ENCODE results near the gene ZNF385A.

ZNF385A gene, protein sequence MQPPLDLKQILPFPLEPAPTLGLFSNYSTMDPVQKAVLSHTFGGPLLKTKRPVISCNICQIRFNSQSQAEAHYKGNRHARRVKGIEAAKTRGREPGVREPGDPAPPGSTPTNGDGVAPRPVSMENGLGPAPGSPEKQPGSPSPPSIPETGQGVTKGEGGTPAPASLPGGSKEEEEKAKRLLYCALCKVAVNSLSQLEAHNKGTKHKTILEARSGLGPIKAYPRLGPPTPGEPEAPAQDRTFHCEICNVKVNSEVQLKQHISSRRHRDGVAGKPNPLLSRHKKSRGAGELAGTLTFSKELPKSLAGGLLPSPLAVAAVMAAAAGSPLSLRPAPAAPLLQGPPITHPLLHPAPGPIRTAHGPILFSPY

DNA sequence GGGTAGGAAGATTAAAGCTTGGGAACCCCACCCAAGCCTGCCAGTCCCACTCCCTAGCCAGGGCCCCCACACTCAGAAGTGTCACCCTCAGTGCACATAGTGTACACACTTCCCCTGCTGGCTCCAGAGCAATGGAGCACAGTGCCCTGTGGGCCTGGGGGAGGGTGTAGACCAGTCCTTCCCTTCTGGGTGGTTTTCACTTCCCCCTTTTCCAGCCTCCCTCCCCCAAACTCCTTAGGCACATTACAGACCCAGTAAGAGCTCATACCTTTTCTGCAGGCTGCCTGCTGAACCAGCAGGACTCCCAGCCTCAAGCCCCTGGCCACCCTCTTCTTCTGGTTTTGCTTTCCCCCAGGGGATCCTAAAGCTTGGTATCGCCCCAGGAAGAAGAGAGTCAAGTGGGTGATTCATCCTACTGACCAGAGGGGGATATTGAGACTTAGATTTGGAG, at the start of gene ZNF385A:
Gene ZNF385A, minus strand, starts transcription at position 143 of the 451 bp plus-strand sequence. CDS start 219 bp downstream, outside the sequence.
- DNase-seq (ENCODE audit: low read depth), result no peak

DNA sequence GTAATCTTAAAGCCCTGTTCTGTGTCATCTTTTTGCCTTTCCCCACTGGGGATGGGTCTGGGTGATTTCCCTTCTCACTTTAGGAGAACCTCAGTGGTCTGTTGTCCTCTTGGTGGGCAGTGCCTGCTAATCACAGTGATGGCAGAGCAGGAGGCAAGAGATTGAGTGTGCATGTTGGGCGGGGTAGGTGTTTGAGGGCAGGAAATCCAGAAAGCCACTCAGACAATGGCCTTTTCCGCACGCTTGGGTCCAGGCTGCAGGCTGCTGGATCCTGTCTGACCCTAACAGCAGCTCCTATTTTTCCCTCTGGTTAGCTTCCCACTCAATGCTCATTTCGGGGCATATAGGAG, 48.3 kb upstream of the ZNF385A start:
- DNase-seq (ENCODE audit: low read depth), result no peak

DNA sequence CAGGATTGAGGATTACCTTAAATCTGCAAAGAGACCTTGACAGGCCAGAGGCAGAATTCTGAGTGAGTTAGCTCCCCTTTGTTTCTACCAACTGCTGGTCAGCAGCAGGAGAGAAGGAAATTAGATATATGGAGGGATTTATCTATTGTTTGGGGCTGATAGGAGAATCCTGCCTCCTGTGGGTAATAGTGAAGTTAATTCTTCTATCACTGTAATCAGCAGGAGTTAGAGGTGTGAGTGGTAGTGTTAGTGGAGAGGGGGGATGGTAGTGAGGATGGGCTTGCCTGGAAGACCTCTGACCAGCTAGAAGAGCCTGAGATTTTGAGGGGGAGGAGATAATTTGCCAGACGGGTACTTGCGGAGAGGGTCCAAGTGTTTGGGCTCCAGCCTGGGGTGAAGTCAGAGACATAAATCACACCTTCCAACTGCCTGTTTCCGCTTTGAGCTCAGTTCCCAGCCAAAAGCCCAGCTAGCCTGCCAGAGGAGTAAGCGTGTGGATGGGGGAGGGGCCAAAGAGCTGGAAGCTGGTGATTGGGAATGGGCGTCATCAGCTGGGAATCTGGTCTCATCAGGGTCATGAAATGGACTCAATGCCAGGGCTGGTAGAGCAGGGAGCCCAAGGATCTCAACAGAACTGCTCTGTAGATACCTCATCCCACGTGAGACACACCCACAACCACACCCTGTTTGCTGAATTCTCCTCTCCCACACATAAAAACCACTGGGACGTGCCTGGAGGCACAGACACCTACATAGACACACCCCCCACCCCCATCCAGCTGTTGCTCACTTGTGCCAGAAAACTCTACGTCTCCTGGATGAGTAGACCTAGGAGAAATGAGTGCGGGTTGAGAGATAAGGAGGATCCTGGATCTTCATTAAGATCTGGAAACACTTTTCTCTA, 47.6 kb upstream of the ZNF385A start:
- peak; percentile 54 for DNase-seq (ENCODE audit: low read depth)

DNA sequence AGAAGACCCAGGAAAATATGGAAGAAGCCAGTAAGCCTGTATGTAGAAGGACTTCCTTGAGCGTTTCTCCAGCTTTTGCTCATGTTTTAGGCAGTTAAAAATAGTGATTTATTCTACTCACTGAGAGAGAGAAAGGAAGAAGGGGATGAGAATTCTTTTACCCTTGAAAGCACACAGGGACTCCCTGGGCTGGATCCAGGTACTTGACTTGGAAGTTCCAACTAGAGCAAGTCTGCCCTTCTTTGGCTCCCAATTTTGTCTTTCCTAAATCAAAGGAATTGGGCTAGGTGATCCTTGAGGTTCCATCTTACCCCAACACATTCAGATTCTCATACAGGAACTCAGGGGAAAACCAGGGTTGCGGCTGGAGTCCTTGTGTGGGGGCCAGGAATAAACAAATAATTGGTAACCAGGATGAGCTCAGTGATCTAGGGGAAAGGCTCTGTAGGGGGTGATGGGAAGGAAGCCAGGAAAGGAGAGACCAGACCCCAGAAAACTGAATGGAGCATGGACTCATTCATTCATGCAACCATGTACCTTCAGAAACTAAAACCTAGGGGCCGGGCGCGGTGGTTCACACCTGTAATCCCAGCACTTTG, 46.0 kb upstream of the ZNF385A start:
- no peak for DNase-seq (ENCODE audit: low read depth)

DNA sequence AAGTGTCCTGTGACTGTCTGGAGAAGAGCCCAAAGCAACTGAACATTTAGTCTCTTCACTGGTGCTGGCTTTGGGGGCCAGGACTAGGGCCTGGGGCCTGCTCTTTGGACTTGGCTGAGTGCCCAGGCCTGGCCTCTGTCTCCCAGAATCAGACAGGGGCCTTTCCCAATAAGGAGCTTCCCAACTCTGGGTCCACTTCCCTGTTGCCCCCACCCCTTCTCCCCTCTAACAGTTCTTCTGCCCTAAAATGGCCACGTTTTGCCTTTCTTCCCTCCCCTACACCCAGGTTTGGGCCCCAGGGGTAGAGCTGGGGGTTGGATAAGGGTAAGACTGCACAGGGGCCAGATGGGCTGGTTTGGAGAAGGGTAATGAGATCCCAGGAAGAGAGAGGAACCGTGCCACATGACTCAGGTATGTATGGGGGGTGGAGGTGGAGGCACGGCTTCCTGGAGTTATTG, 44.5 kb upstream of the ZNF385A start:
- DNase-seq (ENCODE audit: low read depth), result no peak

DNA sequence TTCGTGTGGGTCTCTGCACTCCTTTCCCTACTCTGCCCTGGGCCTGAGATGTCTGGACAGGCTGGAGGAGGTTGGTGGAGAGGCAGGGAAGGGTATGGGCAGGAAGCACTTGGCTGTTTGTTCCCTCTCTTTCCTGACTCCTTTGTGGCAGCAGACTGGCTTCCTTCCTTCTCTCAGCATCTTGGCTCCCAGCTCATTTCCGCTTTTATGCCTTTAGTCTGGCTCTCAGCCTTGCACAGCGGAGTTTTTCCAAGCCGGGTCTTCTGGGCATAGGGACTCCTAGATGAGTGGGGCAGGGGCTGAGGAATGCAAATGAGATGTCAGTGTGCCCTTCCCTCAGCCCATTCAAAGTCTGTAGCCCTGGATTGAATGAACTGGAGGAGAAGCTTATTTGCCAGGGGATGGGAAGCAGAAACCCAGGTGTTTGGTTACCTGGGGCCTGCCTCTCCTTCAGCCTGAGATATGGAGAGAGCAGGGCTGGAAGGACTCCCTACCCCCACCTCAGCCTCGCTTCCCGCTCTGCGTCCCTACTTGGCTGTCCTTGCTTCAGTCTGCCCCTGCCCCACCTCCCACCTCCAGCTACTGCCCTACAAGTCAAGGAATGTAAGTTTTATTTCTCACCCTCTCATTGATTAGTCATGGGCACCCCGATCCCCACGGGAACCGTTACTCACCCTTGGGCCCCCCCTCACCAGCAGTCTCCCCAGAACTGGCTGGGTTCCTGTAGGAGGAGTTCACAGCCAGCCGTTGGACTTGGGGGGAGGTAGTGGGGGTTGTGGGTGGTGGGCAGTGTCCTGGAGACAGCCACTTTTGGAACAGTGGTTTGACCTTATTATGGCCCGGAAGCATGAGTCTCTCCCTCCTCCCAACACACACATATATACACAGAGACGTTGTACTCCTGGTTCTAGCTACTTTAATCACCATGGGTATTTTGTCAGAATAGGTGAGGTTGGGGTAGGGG, 43.8 kb upstream of the ZNF385A start:
- peak; percentile 65 for DNase-seq (ENCODE audit: low read depth)

DNA sequence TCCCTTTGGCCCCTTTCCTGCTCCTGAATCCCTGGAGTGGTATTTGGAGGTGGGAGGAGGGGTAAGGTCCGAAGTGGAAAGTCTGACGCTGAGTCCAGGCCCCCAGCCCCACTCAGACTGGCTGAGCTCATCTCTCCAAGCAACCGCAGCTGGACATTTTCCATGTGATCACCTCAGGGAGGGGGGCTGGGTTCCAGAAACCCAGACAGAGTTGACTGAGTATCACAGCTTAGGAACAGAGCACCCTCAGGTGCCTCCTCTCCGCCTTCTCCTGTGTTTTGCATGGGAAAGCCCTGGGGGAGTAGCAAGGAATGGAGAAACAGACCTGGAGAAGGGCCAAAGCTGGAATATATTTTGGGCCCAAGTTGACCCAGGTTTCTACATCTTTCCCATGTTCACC, 42.6 kb upstream of the ZNF385A start:
- DNase-seq (ENCODE audit: low read depth), result no peak

DNA sequence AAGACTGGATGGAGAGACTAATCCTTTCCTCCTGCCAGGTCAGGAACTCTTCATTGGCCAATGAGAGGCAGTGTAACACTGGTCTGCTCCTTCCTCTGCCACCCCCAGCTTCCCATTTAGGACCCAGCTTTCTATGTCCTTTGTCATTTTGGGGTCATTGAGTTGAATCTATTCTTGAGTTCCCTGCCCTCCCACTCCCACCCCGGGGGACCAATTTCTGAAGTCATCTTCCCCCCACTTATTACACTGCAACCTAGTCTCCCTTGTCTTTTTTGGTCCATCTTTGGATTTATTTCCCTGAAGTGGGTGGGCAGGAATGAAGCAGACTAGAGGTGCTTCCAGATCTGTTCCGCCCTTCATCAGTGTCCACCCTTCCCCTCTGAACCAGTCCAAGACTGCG, 42.2 kb upstream of the ZNF385A start:
- DNase-seq (ENCODE audit: low read depth), result no peak

DNA sequence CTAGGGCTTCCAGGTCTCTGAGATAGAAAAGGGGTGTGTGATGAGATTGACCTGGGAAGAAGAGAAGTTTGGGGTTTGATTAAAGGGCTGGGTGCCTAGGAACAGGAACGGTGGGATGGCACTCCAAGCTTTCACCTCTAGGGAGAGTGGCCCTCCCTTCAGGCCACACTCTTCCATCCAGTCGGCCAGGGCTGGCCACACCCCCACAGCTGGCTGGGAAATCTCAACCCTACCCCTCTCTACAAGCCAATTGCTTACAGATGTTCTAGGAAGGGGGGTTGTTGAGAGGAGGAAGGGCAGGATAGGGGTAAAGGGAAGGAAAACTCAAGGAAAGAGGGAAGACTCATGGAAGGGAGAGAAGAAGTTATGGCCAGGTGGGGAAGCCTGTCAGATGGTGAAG, 41.2 kb upstream of the ZNF385A start:
- DNase-seq (ENCODE audit: low read depth), result no peak

DNA sequence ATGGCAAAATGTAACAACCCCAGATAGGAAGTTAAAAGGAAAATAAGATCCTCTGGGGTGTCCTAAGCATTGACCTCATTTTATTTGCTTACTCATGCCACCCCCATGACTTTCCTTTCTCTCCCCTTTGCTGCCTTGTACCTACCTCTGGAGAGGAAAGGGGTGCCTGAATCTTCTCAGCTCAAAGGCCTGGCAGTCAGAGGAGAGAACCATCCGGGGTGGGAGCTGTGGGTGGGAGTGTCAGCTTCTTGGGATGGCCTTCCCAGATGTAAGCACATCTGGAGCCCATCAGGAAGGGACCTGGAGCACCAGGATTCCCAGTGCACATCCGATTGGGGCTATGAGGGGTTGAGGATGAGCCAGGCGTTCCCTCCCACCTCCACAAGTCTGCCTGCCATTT, 39.7 kb upstream of the ZNF385A start:
- no peak for DNase-seq (ENCODE audit: low read depth)

DNA sequence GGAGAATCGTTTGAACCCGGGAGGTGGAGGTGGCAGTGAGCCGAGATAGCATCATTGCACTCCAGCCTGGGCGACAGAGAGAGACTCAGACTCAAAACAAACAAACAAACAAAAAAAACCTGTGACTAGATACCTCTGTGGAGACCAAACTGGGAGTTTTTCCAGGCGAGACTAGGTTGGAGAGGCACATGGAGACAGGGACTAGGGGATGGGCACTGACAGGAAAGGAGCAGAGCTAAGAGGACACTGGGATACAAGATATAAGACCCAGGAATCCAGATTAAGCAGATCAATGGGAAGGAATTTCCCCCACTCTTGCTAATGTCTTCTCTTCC, 39.2 kb upstream of the ZNF385A start:
- DNase-seq (ENCODE audit: low read depth), result no peak

DNA sequence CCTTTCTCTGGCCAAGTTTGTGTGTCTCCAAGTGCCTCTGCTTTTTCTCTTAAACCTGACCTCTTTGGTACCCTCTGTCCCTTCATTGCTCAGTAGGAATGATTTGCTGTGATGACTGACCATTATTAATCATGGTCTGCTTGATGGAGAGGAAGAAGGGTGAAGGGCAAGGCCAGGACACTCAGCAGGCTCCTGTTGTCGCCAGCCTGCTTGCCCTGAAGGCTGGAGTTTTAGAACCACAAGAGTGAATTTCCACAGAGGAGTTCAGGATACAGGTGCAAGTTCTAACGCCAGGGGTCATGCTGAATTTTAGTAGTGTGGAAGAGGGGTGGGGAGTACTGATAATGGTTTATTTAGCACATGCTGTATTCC, 37.3 kb upstream of the ZNF385A start:
- no peak for DNase-seq (ENCODE audit: low read depth)

DNA sequence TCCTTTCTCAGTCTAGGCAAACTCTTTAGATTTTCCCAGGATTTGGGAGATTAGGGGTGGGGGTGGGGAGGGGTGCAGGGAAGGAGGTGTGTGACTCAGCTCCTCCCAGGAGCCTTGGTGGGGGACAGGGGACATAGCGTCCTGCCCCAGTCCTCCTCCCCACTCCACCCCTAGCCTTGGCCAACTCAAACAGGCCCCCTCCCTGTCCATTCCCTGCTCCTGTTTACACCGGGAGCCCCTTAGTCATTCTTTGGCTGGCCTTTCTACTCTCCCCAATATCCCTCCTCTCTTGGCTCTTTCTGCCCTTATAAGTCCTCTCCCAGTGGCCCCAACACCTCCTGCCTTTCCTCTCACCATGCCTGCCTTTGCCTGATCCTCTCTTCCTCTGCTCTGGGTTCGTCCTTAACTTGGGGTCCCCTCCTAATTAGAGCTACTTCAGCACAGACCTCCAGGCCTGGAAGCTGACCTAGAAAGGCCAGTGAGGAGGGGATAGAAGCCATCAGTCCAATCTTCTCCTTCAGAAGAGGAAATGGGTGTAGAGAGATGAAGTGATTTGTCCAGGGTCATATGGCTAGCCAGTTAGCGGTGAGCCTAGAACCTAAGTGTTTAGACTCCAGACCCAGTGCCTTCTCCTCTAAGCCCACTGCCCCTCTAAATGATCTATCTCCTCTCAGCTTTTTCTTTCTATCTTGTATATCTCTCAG, 36.8 kb upstream of the ZNF385A start:
- no peak for DNase-seq (ENCODE audit: low read depth)

DNA sequence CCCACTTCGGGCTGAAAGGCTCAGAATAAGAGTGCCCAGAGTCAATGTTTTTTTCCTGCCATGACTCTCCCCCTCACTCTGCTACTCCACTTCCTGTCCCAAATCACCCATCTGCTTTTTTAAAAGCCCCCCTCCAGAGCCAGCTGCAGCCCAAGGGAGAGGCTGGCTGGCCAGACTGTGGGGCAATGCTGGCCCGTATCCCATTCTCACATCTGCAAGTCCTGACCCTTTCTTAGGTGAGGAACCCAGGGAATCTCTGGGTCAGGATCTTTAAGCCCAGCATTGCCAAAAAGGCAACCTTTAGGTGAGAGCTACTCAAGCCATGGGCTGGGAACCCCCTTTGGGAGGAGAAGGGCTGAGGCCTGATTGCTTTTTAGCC, 36.2 kb upstream of the ZNF385A start:
- no peak for DNase-seq (ENCODE audit: low read depth)

DNA sequence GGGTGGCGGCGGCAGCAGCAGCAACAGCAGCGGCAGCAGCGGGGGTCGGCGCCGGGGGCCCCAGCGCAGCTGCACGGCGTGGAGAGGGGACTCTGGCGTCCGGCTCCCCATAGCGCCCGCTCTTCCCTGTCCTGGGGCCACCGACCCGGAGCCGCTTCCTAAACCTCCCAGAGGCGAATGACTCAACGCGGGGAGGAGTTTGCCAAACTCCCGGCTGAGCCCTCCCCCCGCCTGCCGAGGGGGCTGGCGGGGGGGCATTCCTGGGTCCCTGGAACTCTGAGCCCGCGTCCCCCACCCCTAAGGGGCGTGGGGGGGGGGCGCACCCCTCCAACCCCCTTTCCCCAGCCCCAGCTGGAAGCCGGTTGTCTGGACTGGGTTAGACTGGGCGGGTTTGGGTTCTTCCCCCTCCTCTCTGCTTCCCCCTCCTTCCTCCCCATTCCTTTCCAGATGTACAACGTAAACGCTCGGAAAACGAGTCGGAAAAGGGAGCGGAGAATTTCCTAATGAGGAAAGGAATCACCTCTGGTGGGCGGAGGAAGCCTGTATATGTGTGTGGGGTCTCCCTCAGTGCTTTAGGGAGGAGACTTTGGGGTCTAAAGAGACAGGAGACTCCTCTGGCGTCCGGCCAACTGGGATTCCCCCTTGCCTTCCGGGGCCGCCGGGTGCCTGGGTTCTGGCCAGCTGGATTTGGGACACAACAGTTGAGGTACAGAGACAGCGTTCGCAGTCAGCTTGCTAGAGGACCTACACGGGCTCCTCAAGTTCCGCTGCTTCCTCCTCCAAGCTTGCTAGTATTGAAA, 34.8 kb upstream of the ZNF385A start, which contains the start of gene ITGA5:
Gene ITGA5, minus strand, starts transcription at position 179 of the 800 bp plus-strand sequence. Its CDS starts 68 bp downstream, at position 111.
- no peak for DNase-seq (ENCODE audit: low read depth)

DNA sequence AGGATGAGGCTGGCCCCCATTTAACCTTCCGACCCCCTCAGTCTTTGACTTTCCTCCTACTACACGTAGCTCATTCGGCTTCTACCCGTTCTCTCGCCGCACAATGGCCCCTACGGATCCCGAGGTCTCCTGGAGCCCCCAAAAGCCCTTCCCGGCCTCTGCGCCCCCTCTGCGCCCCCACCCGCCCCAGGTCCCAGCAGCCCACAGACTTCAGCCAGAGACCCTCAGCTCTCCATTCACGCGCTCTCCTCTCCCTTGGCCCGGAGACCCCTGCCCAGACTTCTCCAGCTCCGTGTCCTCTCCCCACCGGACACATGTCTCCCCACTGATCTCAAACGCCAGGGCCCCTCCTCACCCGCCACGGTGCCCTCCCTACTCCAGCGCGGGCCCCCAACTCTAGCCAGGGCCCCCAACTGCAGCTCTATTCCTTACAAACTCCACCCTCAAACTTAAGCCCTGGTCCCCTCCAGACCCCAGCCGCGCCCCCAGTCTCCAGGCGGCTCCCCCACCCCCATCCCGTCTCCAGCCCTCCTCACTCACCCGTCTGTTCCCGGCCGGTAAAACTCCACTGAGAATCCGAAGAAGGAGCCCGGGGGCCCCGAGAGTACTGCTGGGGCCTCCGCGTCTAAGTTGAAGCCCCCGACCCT, 34.0 kb upstream of the ZNF385A start:
- no peak for DNase-seq (ENCODE audit: low read depth)

DNA sequence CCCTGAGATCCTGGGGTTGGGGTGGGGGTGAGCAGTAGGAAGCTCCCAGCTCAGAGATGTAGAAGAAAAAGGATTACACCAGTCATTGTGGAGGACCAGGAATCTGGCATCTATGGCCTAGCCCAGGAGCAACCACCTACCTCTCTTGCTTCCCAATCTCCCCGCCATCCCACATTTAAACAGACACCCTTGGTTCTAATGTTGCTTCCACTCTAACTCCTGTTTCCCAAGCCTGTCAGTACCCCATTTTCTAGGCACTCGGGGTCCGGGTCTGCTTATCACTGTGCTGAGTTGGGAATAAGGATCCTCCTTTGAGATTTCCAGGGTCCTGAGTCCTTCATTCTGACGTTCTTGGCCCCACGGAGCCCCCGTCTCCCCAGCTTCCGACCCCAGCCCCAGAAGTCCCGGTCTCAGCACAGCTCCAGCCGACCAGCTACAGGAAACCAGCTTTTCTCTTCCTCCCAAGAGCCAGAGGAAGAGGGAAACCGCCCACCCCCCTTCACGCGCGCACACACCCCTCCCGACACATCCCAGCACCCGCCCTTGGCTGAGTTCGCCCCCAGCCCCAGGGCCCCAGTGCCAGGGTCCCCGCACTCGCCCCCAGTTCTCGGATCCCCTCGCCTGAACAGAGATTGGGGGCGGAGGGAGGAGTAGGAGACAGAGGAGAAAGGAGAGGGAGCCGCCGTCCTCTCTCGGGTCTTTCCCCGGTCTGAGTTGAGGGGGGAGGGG, 33.3 kb upstream of the ZNF385A start:
- no peak for DNase-seq (ENCODE audit: low read depth)

DNA sequence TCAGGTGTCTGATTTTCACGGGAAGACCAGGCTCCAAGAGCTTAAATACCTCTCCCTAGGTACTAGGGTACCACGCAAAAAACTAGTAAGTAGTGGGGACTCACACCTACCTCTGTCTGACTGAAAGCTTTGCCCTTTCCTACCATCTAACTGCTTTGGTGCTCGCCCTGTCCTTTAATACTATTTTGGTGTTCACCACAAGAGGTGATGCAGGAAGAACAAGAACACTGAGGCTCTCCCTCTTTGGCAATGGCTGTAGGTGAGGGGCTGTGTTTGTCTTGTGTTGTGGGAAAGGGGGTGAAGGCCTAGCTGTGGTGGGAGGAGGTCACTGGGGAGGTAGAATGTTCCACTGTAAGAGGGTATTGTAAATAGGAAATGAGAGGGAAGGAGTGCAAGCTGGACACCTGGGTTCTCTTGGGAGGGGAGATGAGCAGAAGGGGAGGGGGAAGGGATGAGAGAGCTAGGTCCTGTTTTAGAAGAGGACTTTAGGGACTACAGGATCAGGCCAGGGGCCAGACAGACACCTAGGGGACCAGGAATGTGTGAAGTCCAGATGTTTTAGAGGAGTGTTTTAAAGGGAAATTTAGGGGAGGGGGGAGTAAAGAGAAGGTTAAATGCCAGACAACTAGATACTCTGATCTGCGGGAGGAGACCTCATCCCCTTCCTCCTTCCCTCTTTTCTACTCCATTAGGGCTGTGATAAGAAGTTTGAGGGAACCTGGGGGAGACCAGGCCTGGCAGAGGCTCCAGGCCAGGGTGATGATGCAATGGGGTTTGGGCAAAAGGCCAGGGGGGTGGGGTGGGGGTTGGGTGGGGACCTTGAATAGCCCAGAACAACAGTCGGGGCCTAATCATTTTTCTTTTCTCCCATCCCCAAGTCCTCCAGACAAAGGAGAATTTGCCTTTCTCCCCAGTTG, 32.4 kb upstream of the ZNF385A start:
- no peak for DNase-seq (ENCODE audit: low read depth)
